ENCODE data around the gene UMOD. TPM values are rescaled to one million over a fixed set of nuclear protein-coding genes. Genes with fewer than 3 reads are reported as not detected.
A peak's percentile ranks its signal among the peaks of the same experiment; 100 is the strongest.

The UMOD gene
- total and polyA plus RNA-seq, 2 donors (not counting 3 experiments of a cell fraction or from before 2014, with no cell fraction given) = not detected

DNA sequence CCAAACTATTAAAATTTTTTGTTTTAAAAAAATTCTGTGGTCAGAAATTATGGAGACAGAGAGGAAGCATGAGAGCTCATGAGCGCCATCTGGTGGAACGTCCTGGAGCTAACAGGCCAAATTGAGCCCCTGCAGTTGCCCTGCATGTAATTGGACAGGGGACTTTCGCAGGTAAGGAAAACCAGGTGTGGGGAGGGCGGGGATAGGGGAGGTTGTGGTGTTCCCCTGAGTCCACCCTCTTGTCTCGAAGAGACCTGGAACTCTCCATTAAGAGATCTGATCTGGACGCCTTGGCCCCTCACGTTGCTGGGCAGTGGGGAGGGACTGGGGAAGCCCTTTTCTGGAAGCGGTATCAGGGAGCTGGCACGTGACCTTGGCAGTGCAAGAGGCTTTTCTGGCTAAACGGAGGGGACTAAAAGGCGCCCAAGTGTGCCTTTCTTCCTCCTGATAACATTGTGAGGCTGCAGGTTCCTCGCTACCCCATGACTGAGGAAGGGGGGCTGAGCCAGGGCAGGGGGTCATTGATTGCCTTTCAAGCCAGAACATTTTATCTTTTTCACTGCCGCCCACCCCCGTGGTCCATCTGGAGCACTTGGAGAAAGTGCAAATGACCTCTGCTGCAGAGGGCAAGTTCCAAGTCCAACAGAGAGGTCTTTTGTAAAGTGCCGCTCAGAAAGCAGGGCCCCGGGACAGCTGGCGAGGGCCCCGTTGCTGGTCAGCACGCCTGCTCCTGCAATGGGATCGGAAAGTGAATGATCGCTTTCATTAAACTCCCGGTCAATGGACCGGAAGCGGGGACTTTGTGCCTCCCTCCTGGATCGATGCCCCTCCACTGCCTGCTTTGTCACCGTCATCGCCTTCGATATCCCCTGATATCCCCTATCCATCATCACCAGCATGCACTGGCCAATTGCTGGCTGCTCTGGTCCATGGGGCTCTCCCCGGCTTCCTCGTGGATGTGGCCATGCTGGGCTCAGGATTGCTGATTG, 33.6 kb upstream of the UMOD start:
- Histone ChIP-seq H2AFZ (ENCODE audit: low read depth, low read length) (no peak overlapping the region), H3K79me2 (ENCODE audit: control insufficient read depth, insufficient read depth, low read length) (no peaks in the 10 kb centered on the region), H3K9ac (replicated peaks; ENCODE audit: extremely low read depth, insufficient read depth, low read length) (no peak overlapping the region), H3K36me3 (ENCODE audit: control insufficient read depth in 2 of 2, extremely low read depth in 1 of 2, insufficient read depth in 2 of 2, low read length in 2 of 2) (no peaks in the 10 kb centered on the region), H3K9me3 (replicated peaks; ENCODE audit: control insufficient read depth, insufficient read depth, low read length) (no peaks in the 10 kb centered on the region), H3K27me3 (ENCODE audit: control insufficient read depth in 2 of 2, insufficient read depth in 2 of 2, low read length in 2 of 2) (no peaks in the 10 kb centered on the region), H4K20me1 (replicated peaks; ENCODE audit: control insufficient read depth, extremely low read depth, insufficient read depth, low read length) (no peaks in the 10 kb centered on the region), H3K4me3 (replicated peaks in 1 of 3; ENCODE audit: insufficient read depth in 1 of 3, low read depth in 1 of 3, low read length in 3 of 3) (no peak overlapping the region), H3K9me1 (replicated peaks; ENCODE audit: control insufficient read depth, extremely low read depth, insufficient read depth, low read length) (no peaks in the 10 kb centered on the region), H3K4me2 (ENCODE audit: insufficient read depth, low read length) (no peak overlapping the region), H3K27ac (ENCODE audit: insufficient read depth, low read depth, low read length) (no peak overlapping the region), H3K4me1 (ENCODE audit: control insufficient read depth, extremely low read depth, insufficient read depth, low read length) (no peaks in the 10 kb centered on the region)
- ChIA-PET CTCF (interaction anchor here (0.6 to 7.4 kb wide), 17 partner anchors 8 to 1284 kb away, joined by 3 to 438 read pairs (median 4); no protein-coding TSS in a partner anchor), POLR2A (no interaction called here)
- intact Hi-C loops (cut with micrococcal nuclease) = loop anchor here (1.0 kb wide), 1 partner anchor 479 kb away; no protein-coding TSS in a partner anchor
- FAIRE-seq (peak; percentile 81), DNase-seq (ENCODE audit: low read depth, low spot score) (peak; percentile 40)
- no TSS peak for BruUV-seq (replicated peaks)
- dilution Hi-C loops (cut with MboI; ENCODE audit: extremely low pct_ligation_motif_present, low sequenced_read_pairs) = no loop called here
- TF ChIP-seq GATA2 (IDR thresholded peaks at IDR 0.05; ENCODE audit: insufficient read depth, insufficient read length, low read depth, low read length) = no peak
- no peak for TF ChIP-seq POLR2A (IDR thresholded peaks at IDR 0.05; ENCODE audit: low read depth, low read length)
- TF ChIP-seq, protein P1, sequence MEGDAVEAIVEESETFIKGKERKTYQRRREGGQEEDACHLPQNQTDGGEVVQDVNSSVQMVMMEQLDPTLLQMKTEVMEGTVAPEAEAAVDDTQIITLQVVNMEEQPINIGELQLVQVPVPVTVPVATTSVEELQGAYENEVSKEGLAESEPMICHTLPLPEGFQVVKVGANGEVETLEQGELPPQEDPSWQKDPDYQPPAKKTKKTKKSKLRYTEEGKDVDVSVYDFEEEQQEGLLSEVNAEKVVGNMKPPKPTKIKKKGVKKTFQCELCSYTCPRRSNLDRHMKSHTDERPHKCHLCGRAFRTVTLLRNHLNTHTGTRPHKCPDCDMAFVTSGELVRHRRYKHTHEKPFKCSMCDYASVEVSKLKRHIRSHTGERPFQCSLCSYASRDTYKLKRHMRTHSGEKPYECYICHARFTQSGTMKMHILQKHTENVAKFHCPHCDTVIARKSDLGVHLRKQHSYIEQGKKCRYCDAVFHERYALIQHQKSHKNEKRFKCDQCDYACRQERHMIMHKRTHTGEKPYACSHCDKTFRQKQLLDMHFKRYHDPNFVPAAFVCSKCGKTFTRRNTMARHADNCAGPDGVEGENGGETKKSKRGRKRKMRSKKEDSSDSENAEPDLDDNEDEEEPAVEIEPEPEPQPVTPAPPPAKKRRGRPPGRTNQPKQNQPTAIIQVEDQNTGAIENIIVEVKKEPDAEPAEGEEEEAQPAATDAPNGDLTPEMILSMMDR (IDR thresholded peaks at IDR 0.05; ENCODE audit: extremely low read depth in 1 of 2, insufficient read depth in 1 of 2, low read depth in 1 of 2, low read length in 2 of 2) = peak; percentile 63 to 80
- no peak for TF ChIP-seq FOS (IDR thresholded peaks at IDR 0.05; ENCODE audit: borderline replicate concordance, insufficient read depth, low read length)
- no peak for TF ChIP-seq EZH2 (IDR thresholded peaks at IDR 0.05; ENCODE audit: borderline replicate concordance, low read depth, low read length, severe bottlenecking)
- no peak for TF ChIP-seq POLR2AphosphoS5 (IDR thresholded peaks at IDR 0.05; ENCODE audit: insufficient read depth, low read depth, low read length)
- TF ChIP-seq JUN (IDR thresholded peaks at IDR 0.05; ENCODE audit: borderline replicate concordance, insufficient read depth, insufficient read length, low read depth) = no peak
